B cell (primary cell): ENCODE data around the gene AMIGO1. TPM values are rescaled to one million over a fixed set of nuclear protein-coding genes. Genes with fewer than 3 reads are reported as not detected.

Experiments used
- ATAC-seq: fragments of 200-7000 bp; cut with Tn5 transposase; one replicate; pipeline ENCODE4 v1.10.0; 2021; ENCODE audit warnings: low read depth, mild to moderate bottlenecking, moderate number of reproducible peaks, moderate library complexity
- CTCF ChIA-PET: fragments of 350-600 bp; sonication (Branson Sonifier 250); formaldehyde crosslinking; loops from one replicate; lab custom pipeline; 2021; ENCODE audit warnings: antibody characterized with exemption, inconsistent platforms; lab: Charles Lee
- POLR2A ChIA-PET: fragments of 350-600 bp; sonication (Branson Sonifier 250); formaldehyde crosslinking; loops from one replicate; lab custom pipeline; 2021; ENCODE audit warnings: antibody characterized with exemption; lab: Charles Lee
- DNase-seq: peaks from one replicate; pipeline ENCODE4 v3.0.0; 2013
- H2AFZ ChIP-seq: 2 replicates; pipeline ENCODE4 v1.6.1; 2012; ENCODE audit warnings: mild to moderate bottlenecking, low read depth, low read length; ENCODE audit not compliant: insufficient read depth, poor library complexity, severe bottlenecking
- H3K27ac ChIP-seq, 2 donors: 1 replicate in 1 of 2; 2 replicates in 1 of 2; pipeline ENCODE4 v1.5.1; 2012 to 2013; ENCODE audit warnings: low read length in 2 of 2, mild to moderate bottlenecking in 2 of 2, moderate library complexity in 1 of 2
- H3K27me3 ChIP-seq, 4 experiments: fragments of 200-600 bp in 1 of 4; sonication (generic) in 1 of 4; replicated peaks in 1 of 4; 1 replicate in 2 of 4; 2 replicates in 2 of 4; pipeline versions ENCODE4 v1.6.1 to v1.7.0; 2013 to 2016; ENCODE audit warnings: low read length in 3 of 4, mild to moderate bottlenecking in 2 of 4, mixed read lengths in 1 of 4, moderate library complexity in 1 of 4; ENCODE audit not compliant: insufficient read depth in 4 of 4, control insufficient read depth in 3 of 4; ENCODE audit errors: control extremely low read depth in 1 of 4
- H3K36me3 ChIP-seq, 2 experiments: replicated peaks in 1 of 2; 1 replicate in 1 of 2; 2 replicates in 1 of 2; pipeline versions ENCODE4 v1.6.1 to v1.7.1; 2013; ENCODE audit warnings: low read length in 1 of 2; ENCODE audit not compliant: insufficient read depth in 2 of 2, control insufficient read depth in 1 of 2; ENCODE audit errors: control extremely low read depth in 1 of 2, extremely low read depth in 1 of 2
- H3K4me1 ChIP-seq, 2 donors: fragments of 200-600 bp in 1 of 2; sonication (generic) in 1 of 2; 1 replicate in 1 of 2; 2 replicates in 1 of 2; pipeline versions ENCODE4 v1.5.1 to v1.6.1; 2013 to 2017; ENCODE audit warnings: low read length in 2 of 2; ENCODE audit not compliant: control insufficient read depth in 2 of 2, insufficient read depth in 2 of 2
- H3K4me2 ChIP-seq: replicated peaks from 2 replicates; pipeline ENCODE3; 2012; ENCODE audit warnings: mild to moderate bottlenecking, low read depth, low read length; ENCODE audit not compliant: poor library complexity, severe bottlenecking
- H3K4me3 ChIP-seq, 5 experiments: fragments of 200-600 bp in 1 of 5; sonication (generic) in 1 of 5; 1 replicate in 3 of 5; 2 replicates in 2 of 5; pipeline versions ENCODE4 v1.5.1 to v1.7.0; 2011 to 2016; ENCODE audit warnings: low read length in 4 of 5, mild to moderate bottlenecking in 4 of 5, low read depth in 2 of 5, control low read depth in 1 of 5, moderate library complexity in 1 of 5; ENCODE audit not compliant: insufficient read depth in 1 of 5; ENCODE audit errors: control extremely low read depth in 1 of 5, extremely low read depth in 1 of 5
- H3K79me2 ChIP-seq: fragments of 200-600 bp; sonication (generic); one replicate; pipeline ENCODE4 v1.6.0; 2016; ENCODE audit warnings: low read length; ENCODE audit not compliant: control insufficient read depth, insufficient read depth
- H3K9ac ChIP-seq: fragments of 200-600 bp; sonication (generic); 2 replicates; pipeline ENCODE4 v1.6.1; 2017; ENCODE audit warnings: mild to moderate bottlenecking, low read length, moderate library complexity
- H3K9me3 ChIP-seq, 3 donors: one replicate each; pipeline versions ENCODE4 v1.6.1 to v1.7.1; 2013; ENCODE audit warnings: low read length in 2 of 3; ENCODE audit not compliant: control insufficient read depth in 2 of 3, insufficient read depth in 1 of 3; ENCODE audit errors: control extremely low read depth in 1 of 3
- H4K20me1 ChIP-seq: 2 replicates; pipeline ENCODE4 v1.6.0; 2012; ENCODE audit warnings: mild to moderate bottlenecking, low read length; ENCODE audit not compliant: insufficient read depth, control insufficient read depth, poor library complexity, severe bottlenecking
- H3K27ac Mint-ChIP-seq: one replicate; pipeline ENCODE4 v1.8.0; 2021; ENCODE audit warnings: mixed read lengths
- H3K27me3 Mint-ChIP-seq: one replicate; pipeline ENCODE4 v1.8.0; 2021; ENCODE audit warnings: mixed read lengths
- H3K4me1 Mint-ChIP-seq: one replicate; pipeline ENCODE4 v1.8.0; 2021; ENCODE audit warnings: mixed read lengths
- H3K4me3 Mint-ChIP-seq: one replicate; pipeline ENCODE4 v1.8.0; 2021; ENCODE audit warnings: mixed read lengths
- H3K9me3 Mint-ChIP-seq: one replicate; pipeline ENCODE4 v1.8.0; 2022; ENCODE audit warnings: mixed read lengths; ENCODE audit not compliant: insufficient read depth
- CTCF ChIP-seq: fragments of 200-600 bp; IDR thresholded peaks from one replicate; pipeline ENCODE4 v1.8.0; 2022; ENCODE audit warnings: antibody characterized with exemption, mild to moderate bottlenecking
- EZH2 ChIP-seq: IDR thresholded peaks from 2 replicates; pipeline ENCODE4 v1.6.1; 2012; ENCODE audit warnings: borderline replicate concordance, low read depth, mild to moderate bottlenecking, moderate library complexity, low read length; ENCODE audit not compliant: insufficient read depth, poor library complexity, severe bottlenecking
- WGBS: methylation state at CpG from one replicate; pipeline ENCODE4 v1.1.5; 2013; ENCODE audit warnings: missing lambda C conversion rate; ENCODE audit not compliant: insufficient coverage; 5-methylcytosine and 5-hydroxymethylcytosine counted together
- intact Hi-C: fragments of 100-400 bp; cut with micrococcal nuclease; formaldehyde crosslinking; loops from one replicate; pipeline ENCODE4 v1.10.0; 2022
- polyA plus RNA-seq: library from polyadenylated mRNA; depleted of rRNA; stranded (reverse); fragments of >200 nt; gene quantifications from 2 replicates; pipeline ENCODE4 v1.2.3, GENCODE V29; 2012
- total RNA-seq, 2 donors: library from RNA; stranded (reverse); fragments of 120-200 nt in 1 of 2; gene quantifications; 1 replicate in 1 of 2; 2 replicates in 1 of 2; pipeline versions ENCODE4 v1.2.3 to v1.2.4, GENCODE V29; 2013 to 2022

The AMIGO1 gene
- total and polyA plus RNA-seq, 2 donors (not counting 1 experiment from before 2014, with no cell fraction given), result 0.19 to 2.4 TPM

- no peak for DNase-seq
- Histone ChIP-seq H3K36me3 (peaks cover 0 to 45% of the 10 kb centered on the region in 2 experiments), H3K79me2 (peaks cover 27% of the 10 kb centered on the region), H3K4me2 (no peak overlapping the region), H4K20me1 (peaks cover 46% of the 10 kb centered on the region), H3K4me3 (no peak overlapping the region), H3K27ac (no peak overlapping the region), H3K9ac (no peak overlapping the region), H3K9me3 (no peaks in the 10 kb centered on the region), H2AFZ (no peak overlapping the region), H3K4me1 (peaks cover 13 to 16% of the 10 kb centered on the region in 2 donors), H3K27me3 (no peaks in the 10 kb centered on the region)
- CTCF ChIA-PET, result interaction anchor here (3.6 to 37.9 kb wide), 2 partner anchors 10 to 31 kb away, joined by 20 to 926 read pairs; partner anchors contain the start of gene GPR61
- WGBS, result 94% methylated on average over 3 of the region's 5 CpGs
- ATAC-seq, result no peak
- Mint-ChIP-seq H3K27me3 (no peaks in the 10 kb centered on the region), H3K9me3 (no peaks in the 10 kb centered on the region), H3K4me3 (no peak overlapping the region), H3K27ac (no peak overlapping the region), H3K4me1 (peaks cover 44% of the 10 kb centered on the region)
- POLR2A ChIA-PET, result no interaction called here
- intact Hi-C loops, result no loop called here
- TF ChIP-seq CTCF (no peak), EZH2 (no peak)
Observed at GRCh38 chr1:109500941-109501381, 8.6 kb downstream of the AMIGO1 start.

GRCh38 chr1:109499661-109500536, 9.6 kb downstream of the AMIGO1 start:
- ATAC-seq (peak; percentile 64), DNase-seq (peak; percentile 50)
- Histone ChIP-seq H3K9me3 (no peaks in the 10 kb centered on the region), H3K4me3 (no peak overlapping the region), H4K20me1 (peaks cover 57% of the 10 kb centered on the region), H3K27ac (no peak overlapping the region), H3K4me2 (no peak overlapping the region), H3K36me3 (peaks cover 0 to 49% of the 10 kb centered on the region in 2 experiments), H3K9ac (no peak overlapping the region), H3K27me3 (no peaks in the 10 kb centered on the region), H3K79me2 (peaks cover 38% of the 10 kb centered on the region), H2AFZ (no peak overlapping the region), H3K4me1 (peaks cover 21 to 26% of the 10 kb centered on the region in 2 donors)
- Mint-ChIP-seq H3K9me3 (no peaks in the 10 kb centered on the region), H3K27ac (peak overlapping the region; percentile 32), H3K4me1 (peaks cover 54% of the 10 kb centered on the region), H3K4me3 (no peak overlapping the region), H3K27me3 (no peaks in the 10 kb centered on the region)
- ChIA-PET CTCF (interaction anchor here (1.3 to 37.9 kb wide), 3 partner anchors 9 to 221 kb away, joined by 3 to 926 read pairs (median 20); partner anchors contain the start of gene GPR61), POLR2A (no interaction called here)
- TF ChIP-seq CTCF (peak; percentile 54), EZH2 (no peak)
- intact Hi-C loops, result no loop called here
- WGBS, result 78% methylated on average over 3 of the region's 4 CpGs
